Ectodermal cell (in vitro differentiated cells): ENCODE results near the gene C16orf95.
"Not testable (repeated sequence)": the region's sequence is repeated elsewhere in the genome, so short reads cannot be mapped to it uniquely, and the experiment has no call there.

Source experiments
- H3K27ac ChIP-seq: 2 replicates; pipeline ENCODE4 v1.7.0; 2013; ENCODE audit warnings: mild to moderate bottlenecking, low read depth, low read length; ENCODE audit not compliant: insufficient read depth, poor library complexity, severe bottlenecking
- H3K27me3 ChIP-seq: 2 replicates; pipeline ENCODE4 v1.7.0; 2013; ENCODE audit warnings: mild to moderate bottlenecking, low read length; ENCODE audit not compliant: insufficient read depth, control insufficient read depth, poor library complexity, severe bottlenecking
- H3K36me3 ChIP-seq: one replicate; pipeline ENCODE4 v1.7.0; 2013; ENCODE audit warnings: low read length; ENCODE audit not compliant: control insufficient read depth, insufficient read depth
- H3K4me1 ChIP-seq: one replicate; pipeline ENCODE4 v1.7.0; 2013; ENCODE audit warnings: low read length; ENCODE audit not compliant: control insufficient read depth, insufficient read depth
- H3K4me3 ChIP-seq: 2 replicates; pipeline ENCODE4 v1.7.0; 2013; ENCODE audit warnings: low read depth, low read length, control low read depth; ENCODE audit not compliant: insufficient read depth
- H3K9me3 ChIP-seq: 2 replicates; pipeline ENCODE4 v1.7.0; 2013; ENCODE audit warnings: mild to moderate bottlenecking, low read length, moderate library complexity; ENCODE audit not compliant: control insufficient read depth
- WGBS, 2 experiments: methylation state at CpG; one replicate each; pipeline ENCODE4 v1.1.7; 2013; ENCODE audit warnings: missing lambda C conversion rate in 2 of 2; 5-methylcytosine and 5-hydroxymethylcytosine counted together

The C16orf95 gene

GRCh38 chr16:87346517-87347060 lies 29.4 kb upstream of the C16orf95 start:
- no peak overlapping the region for H3K27ac ChIP-seq
- H3K4me1 ChIP-seq = peaks cover 26% of the 10 kb centered on the region
- WGBS, 2 experiments = 94 to 95% methylated on average over 21 of the region's 21 CpGs
- H3K36me3 ChIP-seq = peaks cover 4% of the 10 kb centered on the region
- no peaks in the 10 kb centered on the region for H3K27me3 ChIP-seq
- no peak overlapping the region for H3K4me3 ChIP-seq
- no peaks in the 10 kb centered on the region for H3K9me3 ChIP-seq

DNA sequence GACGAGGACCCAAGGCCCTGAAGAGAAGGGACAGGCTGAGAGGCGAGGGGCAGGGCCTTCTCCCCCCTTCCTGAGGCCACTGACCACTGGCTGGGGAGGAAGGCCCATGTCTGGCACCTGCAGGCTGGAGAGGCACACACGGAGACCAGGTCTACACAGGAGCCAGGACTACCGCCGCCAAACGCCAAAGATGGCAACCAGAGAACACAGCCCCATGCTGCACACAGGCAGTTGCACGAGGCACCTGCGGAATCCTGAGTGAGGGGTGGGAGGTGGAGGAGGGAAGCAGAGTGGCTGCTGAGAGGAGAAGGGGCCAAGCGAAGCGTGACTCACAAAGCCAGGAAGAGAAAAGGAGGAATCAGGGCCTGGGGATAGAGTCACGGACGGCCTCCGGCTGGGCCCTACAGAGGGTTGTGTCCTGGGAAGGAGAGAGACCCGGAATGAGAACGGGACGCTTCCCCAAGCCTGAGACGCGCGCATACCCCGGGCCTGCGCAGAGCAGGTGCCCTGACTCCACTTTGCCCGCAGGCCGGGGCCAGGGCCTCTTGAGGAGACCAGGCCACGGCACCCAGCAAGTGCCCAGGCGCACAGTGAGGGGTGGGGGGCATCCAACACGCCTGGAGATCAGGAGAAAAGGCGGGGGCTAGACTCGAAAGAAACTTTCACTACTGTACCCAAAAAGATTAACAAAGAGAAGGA lies 28.7 kb upstream of the C16orf95 start:
- Histone ChIP-seq H3K36me3 (peaks cover 4% of the 10 kb centered on the region), H3K9me3 (no peaks in the 10 kb centered on the region), H3K4me3 (no peak overlapping the region), H3K27me3 (no peaks in the 10 kb centered on the region), H3K4me1 (peaks cover 26% of the 10 kb centered on the region), H3K27ac (peak overlapping the region; percentile 26)
- 84 to 86% methylated on average over 28 of the region's 28 CpGs for WGBS, 2 experiments

DNA sequence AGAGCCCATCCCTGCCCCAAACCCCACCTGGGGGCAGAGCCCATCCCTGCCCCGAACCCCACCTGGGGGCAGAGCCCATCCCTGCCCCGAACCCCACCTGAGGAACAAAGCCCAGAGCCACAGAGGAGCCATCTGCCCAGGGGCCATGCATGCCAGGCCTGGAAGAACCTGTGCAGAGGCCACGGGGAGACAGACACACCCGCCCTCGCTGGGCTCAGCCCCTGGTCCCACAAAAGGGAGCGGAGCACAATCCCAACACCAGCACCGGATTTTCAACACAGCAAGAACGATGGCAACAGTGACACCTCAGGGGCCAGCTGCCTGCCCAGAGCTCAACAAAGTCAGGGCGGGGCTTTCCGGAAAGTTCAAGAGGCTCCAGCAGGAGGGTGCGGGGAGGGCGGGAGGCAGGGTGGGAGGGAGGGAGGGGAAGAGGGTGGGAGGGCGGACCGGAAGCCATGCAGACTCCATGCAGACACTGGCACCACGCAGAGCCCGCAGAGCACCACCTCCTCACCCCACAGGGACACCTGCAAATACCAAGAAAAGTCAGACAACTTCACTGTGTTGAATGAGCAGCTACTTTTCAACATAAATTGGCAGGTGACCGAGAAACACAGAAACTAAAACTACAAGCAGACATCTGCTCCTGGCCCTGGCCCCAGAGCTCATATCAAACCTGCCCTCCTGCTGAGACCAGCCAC lies 27.9 kb upstream of the C16orf95 start:
- peak overlapping the region; percentile 26 for H3K27ac ChIP-seq
- no peaks in the 10 kb centered on the region for H3K9me3 ChIP-seq
- H3K4me1 ChIP-seq = peaks cover 26% of the 10 kb centered on the region
- H3K27me3 ChIP-seq = no peaks in the 10 kb centered on the region
- no peak overlapping the region for H3K4me3 ChIP-seq
- 57 to 59% methylated on average over 12 to 15 of the region's 17 CpGs for WGBS, 2 experiments
- H3K36me3 ChIP-seq = peaks cover 4% of the 10 kb centered on the region

- WGBS, 2 experiments = 81 to 84% methylated on average over 34 of the region's 34 CpGs
- Histone ChIP-seq H3K27ac (no peak overlapping the region), H3K9me3 (no peaks in the 10 kb centered on the region), H3K27me3 (no peaks in the 10 kb centered on the region), H3K36me3 (peaks cover 5% of the 10 kb centered on the region), H3K4me1 (peaks cover 26% of the 10 kb centered on the region), H3K4me3 (no peak overlapping the region)
Observed at GRCh38 chr16:87344165-87344930, 27.2 kb upstream of the C16orf95 start.

- peaks cover 7% of the 10 kb centered on the region for H3K36me3 ChIP-seq
- H3K9me3 ChIP-seq = no peaks in the 10 kb centered on the region
- WGBS, 2 experiments = 94 to 95% methylated on average over 11 of the region's 11 CpGs
Observed at GRCh38 chr16:87343753-87344050, 26.5 kb upstream of the C16orf95 start.

DNA sequence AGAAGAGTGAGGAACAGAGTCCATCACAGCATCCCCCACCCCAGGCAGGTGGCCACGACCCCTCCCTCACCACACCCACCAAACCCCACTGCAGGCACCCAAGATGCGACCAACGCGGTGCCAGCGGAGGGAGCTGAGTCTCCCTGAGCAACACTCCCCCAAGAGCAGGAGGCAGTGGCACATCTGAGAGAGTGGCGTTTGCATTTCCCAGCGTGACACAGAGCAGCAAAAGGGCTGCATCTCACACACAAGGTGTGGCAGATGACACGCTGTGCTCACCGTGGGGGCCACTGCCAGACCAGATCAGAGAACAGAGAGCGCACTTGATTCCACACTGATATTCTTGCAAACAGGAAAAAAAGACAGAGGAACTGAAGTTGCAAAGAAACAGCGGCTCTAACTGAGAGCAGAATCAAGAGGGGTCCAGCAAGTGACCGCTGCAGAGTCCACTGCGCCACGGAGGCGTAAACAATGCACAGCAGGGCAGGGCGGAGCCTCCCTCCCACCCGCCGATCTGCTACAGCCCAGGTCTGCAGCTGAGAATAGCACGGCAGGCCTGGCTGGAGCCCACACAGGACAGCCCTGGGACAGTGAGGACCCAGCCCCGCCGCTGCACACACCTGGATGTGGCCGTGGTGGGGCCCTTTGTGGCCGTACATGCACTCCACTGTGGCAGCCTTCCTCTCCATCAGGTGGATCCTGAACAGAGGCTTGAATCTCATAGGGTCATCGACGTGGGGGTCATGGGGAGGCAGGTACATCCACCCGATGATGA lies 26.0 kb upstream of the C16orf95 start:
- peaks cover 7% of the 10 kb centered on the region for H3K36me3 ChIP-seq
- H3K27ac ChIP-seq = no peak overlapping the region
- 71 to 73% methylated on average over 26 of the region's 26 CpGs for WGBS, 2 experiments

More at GRCh38 chr16:87343753-87344050, 26.5 kb upstream of the C16orf95 start:
- Histone ChIP-seq H3K27ac (no peak overlapping the region), H3K4me1 (peaks cover 26% of the 10 kb centered on the region), H3K4me3 (no peak overlapping the region), H3K27me3 (no peaks in the 10 kb centered on the region)

GRCh38 chr16:87342504-87342903 lies 25.3 kb upstream of the C16orf95 start:
- H3K4me3 ChIP-seq = no peak overlapping the region
- peaks cover 7% of the 10 kb centered on the region for H3K36me3 ChIP-seq
- H3K4me1 ChIP-seq = peaks cover 26% of the 10 kb centered on the region
- no peaks in the 10 kb centered on the region for H3K9me3 ChIP-seq
- H3K27ac ChIP-seq = no peak overlapping the region
- WGBS, 2 experiments = 96 to 97% methylated on average over 20 of the region's 20 CpGs
- H3K27me3 ChIP-seq = no peaks in the 10 kb centered on the region

More for the DNA sequence above, 26.0 kb upstream of the C16orf95 start:
- H3K27me3 ChIP-seq = no peaks in the 10 kb centered on the region
- H3K9me3 ChIP-seq = no peaks in the 10 kb centered on the region
- no peak overlapping the region for H3K4me3 ChIP-seq
- peaks cover 26% of the 10 kb centered on the region for H3K4me1 ChIP-seq

DNA sequence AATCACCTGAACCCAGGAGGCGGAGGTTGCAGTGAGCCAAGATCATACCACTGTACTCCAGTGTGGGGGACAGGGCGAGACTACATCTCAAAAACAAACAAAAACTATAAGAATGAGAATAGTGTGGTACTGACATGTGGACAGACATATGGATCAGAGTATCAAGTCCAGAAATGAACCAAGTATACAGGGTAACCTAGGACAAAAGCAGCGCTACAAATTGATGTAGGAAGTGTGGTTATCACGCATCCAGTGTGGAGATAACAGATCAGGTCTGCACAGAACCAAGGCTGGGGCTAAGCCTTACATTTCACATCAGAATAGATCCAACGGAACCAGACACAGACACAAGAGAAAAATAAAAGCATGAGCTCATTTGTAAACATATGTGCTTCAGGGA lies 23.0 kb upstream of the C16orf95 start:
- Histone ChIP-seq H3K27me3 (no peaks in the 10 kb centered on the region), H3K27ac (no peak overlapping the region), H3K4me1 (peaks cover 15% of the 10 kb centered on the region), H3K4me3 (no peak overlapping the region), H3K36me3 (peaks cover 7% of the 10 kb centered on the region), H3K9me3 (no peaks in the 10 kb centered on the region)
- 90 to 92% methylated on average over 4 to 5 of the region's 5 CpGs for WGBS, 2 experiments

DNA sequence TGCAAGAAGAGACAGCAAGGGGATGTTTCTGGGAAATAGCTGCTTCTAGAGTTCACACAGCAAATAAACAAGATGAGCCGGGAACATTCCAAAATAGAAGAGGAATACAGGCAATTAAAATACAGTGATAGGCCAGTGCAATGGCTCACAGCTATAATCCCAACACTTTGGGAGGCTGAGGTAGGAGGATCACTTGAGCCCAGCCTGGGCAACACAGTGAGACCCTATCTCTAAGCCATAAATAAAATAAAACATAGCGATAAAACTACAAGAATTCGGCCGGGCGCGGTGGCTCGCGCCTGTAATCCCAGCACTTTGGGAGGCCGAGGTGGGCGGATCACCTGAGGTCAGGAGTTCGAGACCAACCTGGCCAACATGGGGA lies 22.5 kb upstream of the C16orf95 start:
- 93 to 95% methylated on average over 11 of the region's 11 CpGs for WGBS, 2 experiments
- not testable (repeated sequence) for H3K36me3 ChIP-seq

More for the DNA sequence above, 22.5 kb upstream of the C16orf95 start:
- H3K27me3 ChIP-seq, H3K9me3 ChIP-seq, H3K4me3 ChIP-seq, H3K27ac ChIP-seq: not testable (repeated sequence)
- H3K4me1 ChIP-seq = peaks cover 12% of the 10 kb centered on the region
